ENCODE results near the gene EXOSC3. TPM values are rescaled to one million over a fixed set of nuclear protein-coding genes. Genes with fewer than 3 reads are reported as not detected.
A peak's percentile ranks its signal among the peaks of the same experiment; 100 is the strongest.

The EXOSC3 gene
- total and polyA plus RNA-seq, 9 of the 15 experiments (the other 6 are each of a cell fraction or from before 2014, with no cell fraction given): 18.5 to 266 (median 114) TPM

DNA sequence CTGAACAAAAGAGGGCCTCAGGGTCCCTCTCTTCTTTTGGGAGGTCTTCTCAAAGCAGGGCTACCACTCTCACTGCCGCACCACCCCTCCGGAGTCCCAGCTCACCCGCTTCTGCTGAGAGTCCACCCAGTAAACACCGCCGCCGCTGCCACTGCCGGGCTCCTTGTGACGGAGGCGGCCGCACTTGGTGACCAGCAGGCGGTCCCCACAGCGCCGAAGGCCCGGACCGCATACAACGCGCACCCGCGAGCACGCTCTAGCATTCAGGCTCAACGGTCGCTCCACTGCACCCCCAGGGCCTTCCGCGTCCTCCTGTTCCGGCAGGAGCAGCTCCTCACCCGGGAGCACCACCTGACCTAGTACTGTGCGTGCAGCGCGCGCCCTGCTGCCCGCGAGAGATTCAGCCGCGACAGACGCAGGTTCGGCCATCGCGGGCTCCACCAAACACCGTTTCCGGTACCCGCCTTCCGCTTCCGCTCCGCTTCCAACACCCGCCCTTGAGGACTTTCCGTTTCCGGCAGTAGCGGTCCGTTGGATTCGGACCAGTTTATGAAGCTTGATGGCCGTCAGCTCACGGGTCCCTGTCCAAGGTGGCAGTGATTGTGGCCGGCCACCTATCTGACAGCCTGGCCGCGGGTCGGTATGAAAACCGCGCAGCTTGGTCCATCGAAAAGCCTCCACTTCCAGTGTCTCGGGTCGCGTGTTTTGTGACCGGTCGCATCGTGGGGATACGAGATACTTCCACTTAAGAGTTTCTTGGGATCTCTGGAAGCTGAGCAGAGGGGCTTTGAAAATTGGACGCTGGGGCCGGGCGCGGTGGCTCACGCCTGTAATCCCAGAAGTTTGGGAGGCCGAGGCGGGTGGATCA is at the start of gene EXOSC3 (continued):
- TF ChIP-seq, protein P1, sequence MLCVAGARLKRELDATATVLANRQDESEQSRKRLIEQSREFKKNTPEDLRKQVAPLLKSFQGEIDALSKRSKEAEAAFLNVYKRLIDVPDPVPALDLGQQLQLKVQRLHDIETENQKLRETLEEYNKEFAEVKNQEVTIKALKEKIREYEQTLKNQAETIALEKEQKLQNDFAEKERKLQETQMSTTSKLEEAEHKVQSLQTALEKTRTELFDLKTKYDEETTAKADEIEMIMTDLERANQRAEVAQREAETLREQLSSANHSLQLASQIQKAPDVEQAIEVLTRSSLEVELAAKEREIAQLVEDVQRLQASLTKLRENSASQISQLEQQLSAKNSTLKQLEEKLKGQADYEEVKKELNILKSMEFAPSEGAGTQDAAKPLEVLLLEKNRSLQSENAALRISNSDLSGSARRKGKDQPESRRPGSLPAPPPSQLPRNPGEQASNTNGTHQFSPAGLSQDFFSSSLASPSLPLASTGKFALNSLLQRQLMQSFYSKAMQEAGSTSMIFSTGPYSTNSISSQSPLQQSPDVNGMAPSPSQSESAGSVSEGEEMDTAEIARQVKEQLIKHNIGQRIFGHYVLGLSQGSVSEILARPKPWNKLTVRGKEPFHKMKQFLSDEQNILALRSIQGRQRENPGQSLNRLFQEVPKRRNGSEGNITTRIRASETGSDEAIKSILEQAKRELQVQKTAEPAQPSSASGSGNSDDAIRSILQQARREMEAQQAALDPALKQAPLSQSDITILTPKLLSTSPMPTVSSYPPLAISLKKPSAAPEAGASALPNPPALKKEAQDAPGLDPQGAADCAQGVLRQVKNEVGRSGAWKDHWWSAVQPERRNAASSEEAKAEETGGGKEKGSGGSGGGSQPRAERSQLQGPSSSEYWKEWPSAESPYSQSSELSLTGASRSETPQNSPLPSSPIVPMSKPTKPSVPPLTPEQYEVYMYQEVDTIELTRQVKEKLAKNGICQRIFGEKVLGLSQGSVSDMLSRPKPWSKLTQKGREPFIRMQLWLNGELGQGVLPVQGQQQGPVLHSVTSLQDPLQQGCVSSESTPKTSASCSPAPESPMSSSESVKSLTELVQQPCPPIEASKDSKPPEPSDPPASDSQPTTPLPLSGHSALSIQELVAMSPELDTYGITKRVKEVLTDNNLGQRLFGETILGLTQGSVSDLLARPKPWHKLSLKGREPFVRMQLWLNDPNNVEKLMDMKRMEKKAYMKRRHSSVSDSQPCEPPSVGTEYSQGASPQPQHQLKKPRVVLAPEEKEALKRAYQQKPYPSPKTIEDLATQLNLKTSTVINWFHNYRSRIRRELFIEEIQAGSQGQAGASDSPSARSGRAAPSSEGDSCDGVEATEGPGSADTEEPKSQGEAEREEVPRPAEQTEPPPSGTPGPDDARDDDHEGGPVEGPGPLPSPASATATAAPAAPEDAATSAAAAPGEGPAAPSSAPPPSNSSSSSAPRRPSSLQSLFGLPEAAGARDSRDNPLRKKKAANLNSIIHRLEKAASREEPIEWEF (CRISPR knock-in tag; IDR thresholded peaks at IDR 0.05): no peak
- TF ChIP-seq PHF20 (IDR thresholded peaks at IDR 0.05; ENCODE audit: partially characterized antibody): peak; percentile 99
- TF ChIP-seq ZNF24 (IDR thresholded peaks at IDR 0.05): peak; percentile 52; the same call in 1 of the 2 replicates
- TF ChIP-seq, protein P2, sequence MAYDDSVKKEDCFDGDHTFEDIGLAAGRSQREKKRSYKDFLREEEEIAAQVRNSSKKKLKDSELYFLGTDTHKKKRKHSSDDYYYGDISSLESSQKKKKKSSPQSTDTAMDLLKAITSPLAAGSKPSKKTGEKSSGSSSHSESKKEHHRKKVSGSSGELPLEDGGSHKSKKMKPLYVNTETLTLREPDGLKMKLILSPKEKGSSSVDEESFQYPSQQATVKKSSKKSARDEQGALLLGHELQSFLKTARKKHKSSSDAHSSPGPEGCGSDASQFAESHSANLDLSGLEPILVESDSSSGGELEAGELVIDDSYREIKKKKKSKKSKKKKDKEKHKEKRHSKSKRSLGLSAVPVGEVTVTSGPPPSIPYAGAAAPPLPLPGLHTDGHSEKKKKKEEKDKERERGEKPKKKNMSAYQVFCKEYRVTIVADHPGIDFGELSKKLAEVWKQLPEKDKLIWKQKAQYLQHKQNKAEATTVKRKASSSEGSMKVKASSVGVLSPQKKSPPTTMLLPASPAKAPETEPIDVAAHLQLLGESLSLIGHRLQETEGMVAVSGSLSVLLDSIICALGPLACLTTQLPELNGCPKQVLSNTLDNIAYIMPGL (CRISPR knock-in tag; IDR thresholded peaks at IDR 0.05): peak; percentile 92; the same call in 1 of the 2 replicates
- TF ChIP-seq TCF3 (CRISPR knock-in tag; IDR thresholded peaks at IDR 0.05): peak; percentile 55; the same call in 1 of the 2 replicates
- TF ChIP-seq ZNF561 (CRISPR knock-in tag; conservative IDR thresholded peaks at IDR 0.05): no peak
- TF ChIP-seq ZNF146 (CRISPR knock-in tag; IDR thresholded peaks at IDR 0.05; ENCODE audit: unreplicated experiment): peak; percentile 24
- TF ChIP-seq ZNF282 (CRISPR knock-in tag; IDR thresholded peaks at IDR 0.05): no peak
- peak; percentile 91 for TF ChIP-seq HMGN3 (IDR thresholded peaks at IDR 0.05; ENCODE audit: borderline replicate concordance, extremely low read depth, insufficient read length, low read depth, low read length)
- TF ChIP-seq HDAC3 (IDR thresholded peaks at IDR 0.05; ENCODE audit: borderline replicate concordance, partially characterized antibody): no peak
- 0 out of 2 replicates have a peak, but pooled peaks have one; percentile 39 for TF ChIP-seq ZBTB7A (IDR thresholded peaks at IDR 0.05; ENCODE audit: borderline replicate concordance, control insufficient read depth, low read depth, low read length)
- peak; percentile 96 for TF ChIP-seq CBX1 (IDR thresholded peaks at IDR 0.05; ENCODE audit: low read depth)
- TF ChIP-seq, protein P3, sequence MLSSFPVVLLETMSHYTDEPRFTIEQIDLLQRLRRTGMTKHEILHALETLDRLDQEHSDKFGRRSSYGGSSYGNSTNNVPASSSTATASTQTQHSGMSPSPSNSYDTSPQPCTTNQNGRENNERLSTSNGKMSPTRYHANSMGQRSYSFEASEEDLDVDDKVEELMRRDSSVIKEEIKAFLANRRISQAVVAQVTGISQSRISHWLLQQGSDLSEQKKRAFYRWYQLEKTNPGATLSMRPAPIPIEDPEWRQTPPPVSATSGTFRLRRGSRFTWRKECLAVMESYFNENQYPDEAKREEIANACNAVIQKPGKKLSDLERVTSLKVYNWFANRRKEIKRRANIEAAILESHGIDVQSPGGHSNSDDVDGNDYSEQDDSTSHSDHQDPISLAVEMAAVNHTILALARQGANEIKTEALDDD (IDR thresholded peaks at IDR 0.05): 0 out of 2 replicates have a peak, but pooled peaks have one; percentile 12
- TF ChIP-seq EWSR1 (IDR thresholded peaks at IDR 0.05; ENCODE audit: borderline replicate concordance, low read depth, partially characterized antibody): no peak
- TF ChIP-seq IFI16 (CRISPR knock-in tag; IDR thresholded peaks at IDR 0.05): no peak
- TF ChIP-seq MYBL2 (IDR thresholded peaks at IDR 0.05; ENCODE audit: low read depth): no peak; the same call in none of the 2 replicates
- TF ChIP-seq MYBL2 (CRISPR knock-in tag; IDR thresholded peaks at IDR 0.05; ENCODE audit: borderline replicate concordance): no peak
- no peak for TF ChIP-seq MAFG (tag; conservative IDR thresholded peaks at IDR 0.05)
- TF ChIP-seq ESRRA (IDR thresholded peaks at IDR 0.05; ENCODE audit: borderline replicate concordance, low read depth): peak; percentile 59; the same call in 1 of the 2 replicates

All from K562 (cell line).